Stimulated activated CD4-positive, alpha-beta T cell treated with anti-CD3 and anti-CD28 coated beads, Interleukin-15, amount 100 ng/mL, for 24 hours (primary cell): ENCODE results near the gene SCAP.

Experiments used
- DNase-seq: peaks from one replicate; pipeline ENCODE4 v3.0.0-alpha.2; 2020

Gene SCAP

DNA sequence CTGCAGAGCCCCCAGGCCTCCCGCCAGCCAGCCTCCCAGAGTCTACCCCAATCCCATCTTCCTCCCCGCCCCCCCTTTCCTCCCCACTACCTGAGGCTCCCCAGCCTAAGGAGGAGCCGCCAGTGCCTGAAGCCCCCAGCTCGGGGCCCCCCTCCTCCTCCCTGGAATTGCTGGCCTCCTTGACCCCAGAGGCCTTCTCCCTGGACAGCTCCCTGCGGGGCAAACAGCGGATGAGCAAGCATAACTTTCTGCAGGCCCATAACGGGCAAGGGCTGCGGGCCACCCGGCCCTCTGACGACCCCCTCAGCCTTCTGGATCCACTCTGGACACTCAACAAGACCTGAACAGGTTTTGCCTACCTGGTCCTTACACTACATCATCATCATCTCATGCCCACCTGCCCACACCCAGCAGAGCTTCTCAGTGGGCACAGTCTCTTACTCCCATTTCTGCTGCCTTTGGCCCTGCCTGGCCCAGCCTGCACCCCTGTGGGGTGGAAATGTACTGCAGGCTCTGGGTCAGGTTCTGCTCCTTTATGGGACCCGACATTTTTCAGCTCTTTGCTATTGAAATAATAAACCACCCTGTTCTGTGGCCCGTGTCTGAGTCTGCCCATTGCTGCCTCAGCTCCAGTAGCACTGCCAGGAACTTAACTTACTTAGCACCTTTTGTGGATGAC is 62.8 kb downstream of the SCAP start:
- DNase-seq: no peak

DNA sequence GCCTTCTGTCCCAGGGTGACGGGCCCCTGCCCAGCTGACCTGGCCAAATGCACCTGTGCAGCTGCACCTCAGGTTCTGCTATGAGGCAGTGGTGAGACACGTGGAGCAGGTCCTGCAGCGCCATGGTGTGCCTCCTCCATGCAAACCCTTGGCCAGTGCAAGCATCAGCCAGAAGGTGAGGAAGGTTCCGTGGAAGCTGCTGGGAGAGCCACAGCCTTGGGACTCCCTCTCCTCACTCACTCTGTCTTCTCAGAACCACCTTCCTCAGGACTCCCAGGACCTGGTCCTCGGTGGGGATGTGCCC is 63.3 kb downstream of the SCAP start:
- DNase-seq: no peak

DNA sequence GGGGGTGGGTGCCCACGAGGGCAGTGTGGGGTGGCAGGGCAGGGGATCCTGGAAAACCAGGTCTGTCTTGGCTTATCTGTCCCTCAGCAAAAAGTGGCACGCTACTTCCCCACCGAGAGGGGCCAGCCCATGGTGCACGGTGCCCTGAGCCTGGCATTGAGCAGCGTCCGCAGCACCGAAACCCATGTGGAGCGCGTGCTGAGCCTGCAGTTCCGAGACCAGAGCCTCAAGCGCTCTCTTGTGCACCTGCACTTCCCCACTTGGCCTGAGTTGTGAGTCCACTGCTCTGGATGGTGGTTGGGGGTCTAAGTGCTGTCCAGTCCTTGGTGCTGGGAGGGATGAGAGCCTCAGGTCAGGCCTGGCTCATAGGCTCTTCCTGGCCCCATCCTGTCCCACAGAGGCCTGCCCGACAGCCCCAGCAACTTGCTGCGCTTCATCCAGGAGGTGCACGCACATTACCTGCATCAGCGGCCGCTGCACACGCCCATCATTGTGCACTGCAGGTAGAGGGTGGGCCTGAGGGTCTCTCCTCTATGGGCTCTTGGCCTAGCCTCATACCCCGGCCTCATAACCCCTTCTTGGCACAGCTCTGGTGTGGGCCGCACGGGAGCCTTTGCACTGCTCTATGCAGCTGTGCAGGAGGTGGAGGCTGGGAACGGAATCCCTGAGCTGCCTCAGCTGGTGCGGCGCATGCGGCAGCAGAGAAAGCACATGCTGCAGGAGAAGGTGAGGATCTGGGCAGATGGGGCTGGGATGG is 63.9 kb downstream of the SCAP start:
- no peak for DNase-seq

DNA sequence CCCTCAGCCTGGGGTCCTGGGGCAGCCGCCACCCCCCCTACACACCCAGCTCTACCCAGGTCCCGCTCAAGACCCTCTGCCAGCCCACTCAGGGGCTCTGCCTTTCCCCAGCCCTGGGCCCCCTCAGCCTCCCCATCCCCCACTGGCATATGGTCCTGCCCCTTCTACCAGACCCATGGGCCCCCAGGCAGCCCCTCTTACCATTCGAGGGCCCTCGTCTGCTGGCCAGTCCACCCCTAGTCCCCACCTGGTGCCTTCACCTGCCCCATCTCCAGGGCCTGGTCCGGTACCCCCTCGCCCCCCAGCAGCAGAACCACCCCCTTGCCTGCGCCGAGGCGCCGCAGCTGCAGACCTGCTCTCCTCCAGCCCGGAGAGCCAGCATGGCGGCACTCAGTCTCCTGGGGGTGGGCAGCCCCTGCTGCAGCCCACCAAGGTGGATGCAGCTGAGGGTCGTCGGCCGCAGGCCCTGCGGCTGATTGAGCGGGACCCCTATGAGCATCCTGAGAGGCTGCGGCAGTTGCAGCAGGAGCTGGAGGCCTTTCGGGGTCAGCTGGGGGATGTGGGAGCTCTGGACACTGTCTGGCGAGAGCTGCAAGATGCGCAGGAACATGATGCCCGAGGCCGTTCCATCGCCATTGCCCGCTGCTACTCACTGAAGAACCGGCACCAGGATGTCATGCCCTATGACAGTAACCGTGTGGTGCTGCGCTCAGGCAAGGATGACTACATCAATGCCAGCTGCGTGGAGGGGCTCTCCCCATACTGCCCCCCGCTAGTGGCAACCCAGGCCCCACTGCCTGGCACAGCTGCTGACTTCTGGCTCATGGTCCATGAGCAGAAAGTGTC is 64.7 kb downstream of the SCAP start:
- DNase-seq: no peak

DNA sequence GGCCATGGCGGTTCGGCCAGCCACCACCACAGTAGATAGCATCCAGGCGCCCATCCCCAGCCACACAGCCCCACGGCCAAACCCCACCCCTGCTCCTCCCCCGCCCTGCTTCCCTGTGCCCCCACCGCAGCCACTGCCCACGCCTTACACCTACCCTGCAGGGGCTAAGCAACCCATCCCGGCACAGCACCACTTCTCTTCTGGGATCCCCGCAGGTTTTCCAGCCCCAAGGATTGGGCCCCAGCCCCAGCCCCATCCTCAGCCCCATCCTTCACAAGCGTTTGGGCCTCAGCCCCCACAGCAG is 65.4 kb downstream of the SCAP start:
- no peak for DNase-seq

DNA sequence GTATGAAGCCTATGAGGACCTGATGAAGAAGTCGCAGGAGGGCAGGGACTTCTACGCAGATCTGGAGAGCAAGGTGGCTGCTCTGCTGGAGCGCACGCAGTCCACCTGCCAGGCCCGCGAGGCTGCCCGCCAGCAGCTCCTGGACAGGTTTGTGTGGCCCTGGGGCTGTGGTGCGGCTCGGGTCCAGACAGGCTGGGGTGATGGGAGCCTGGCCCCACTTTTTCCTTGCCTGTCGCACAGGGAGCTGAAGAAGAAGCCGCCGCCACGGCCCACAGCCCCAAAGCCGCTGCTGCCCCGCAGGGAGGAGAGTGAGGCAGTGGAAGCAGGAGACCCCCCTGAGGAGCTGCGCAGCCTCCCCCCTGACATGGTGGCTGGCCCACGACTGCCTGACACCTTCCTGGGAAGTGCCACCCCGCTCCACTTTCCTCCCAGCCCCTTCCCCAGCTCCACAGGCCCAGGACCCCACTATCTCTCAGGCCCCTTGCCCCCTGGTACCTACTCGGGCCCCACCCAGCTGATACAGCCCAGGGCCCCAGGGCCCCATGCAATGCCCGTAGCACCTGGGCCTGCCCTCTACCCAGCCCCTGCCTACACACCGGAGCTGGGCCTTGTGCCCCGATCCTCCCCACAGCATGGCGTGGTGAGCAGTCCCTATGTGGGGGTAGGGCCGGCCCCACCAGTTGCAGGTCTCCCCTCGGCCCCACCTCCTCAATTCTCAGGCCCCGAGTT is 65.9 kb downstream of the SCAP start:
- no peak for DNase-seq

DNA sequence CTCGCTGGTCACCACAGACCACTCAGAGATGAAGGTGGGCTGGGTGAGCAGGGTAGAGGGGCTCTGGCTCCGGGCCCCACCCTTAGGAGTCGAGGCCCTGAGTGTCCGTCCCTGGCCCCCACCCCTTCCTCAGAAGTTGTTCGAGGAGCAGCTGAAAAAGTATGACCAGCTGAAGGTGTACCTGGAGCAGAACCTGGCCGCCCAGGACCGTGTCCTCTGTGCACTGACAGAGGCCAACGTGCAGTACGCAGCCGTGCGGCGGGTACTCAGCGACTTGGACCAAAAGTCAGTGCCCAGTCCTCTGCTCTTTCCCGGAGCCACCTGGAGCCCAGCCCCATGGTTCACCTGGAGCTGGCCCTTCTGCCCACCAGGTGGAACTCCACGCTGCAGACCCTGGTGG is 66.5 kb downstream of the SCAP start:
- no peak for DNase-seq

DNA sequence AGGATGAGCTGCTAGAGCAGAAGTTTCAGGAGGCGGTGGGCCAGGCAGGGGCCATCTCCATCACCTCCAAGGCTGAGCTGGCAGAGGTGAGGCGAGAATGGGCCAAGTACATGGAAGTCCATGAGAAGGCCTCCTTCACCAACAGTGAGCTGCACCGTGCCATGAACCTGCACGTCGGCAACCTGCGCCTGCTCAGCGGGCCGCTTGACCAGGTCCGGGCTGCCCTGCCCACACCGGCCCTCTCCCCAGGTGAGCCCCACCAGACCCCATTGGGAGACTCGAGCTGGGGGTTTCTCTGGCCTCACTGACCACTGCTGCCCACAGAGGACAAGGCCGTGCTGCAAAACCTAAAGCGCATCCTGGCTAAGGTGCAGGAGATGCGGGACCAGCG is 66.9 kb downstream of the SCAP start:
- DNase-seq: no peak

DNA sequence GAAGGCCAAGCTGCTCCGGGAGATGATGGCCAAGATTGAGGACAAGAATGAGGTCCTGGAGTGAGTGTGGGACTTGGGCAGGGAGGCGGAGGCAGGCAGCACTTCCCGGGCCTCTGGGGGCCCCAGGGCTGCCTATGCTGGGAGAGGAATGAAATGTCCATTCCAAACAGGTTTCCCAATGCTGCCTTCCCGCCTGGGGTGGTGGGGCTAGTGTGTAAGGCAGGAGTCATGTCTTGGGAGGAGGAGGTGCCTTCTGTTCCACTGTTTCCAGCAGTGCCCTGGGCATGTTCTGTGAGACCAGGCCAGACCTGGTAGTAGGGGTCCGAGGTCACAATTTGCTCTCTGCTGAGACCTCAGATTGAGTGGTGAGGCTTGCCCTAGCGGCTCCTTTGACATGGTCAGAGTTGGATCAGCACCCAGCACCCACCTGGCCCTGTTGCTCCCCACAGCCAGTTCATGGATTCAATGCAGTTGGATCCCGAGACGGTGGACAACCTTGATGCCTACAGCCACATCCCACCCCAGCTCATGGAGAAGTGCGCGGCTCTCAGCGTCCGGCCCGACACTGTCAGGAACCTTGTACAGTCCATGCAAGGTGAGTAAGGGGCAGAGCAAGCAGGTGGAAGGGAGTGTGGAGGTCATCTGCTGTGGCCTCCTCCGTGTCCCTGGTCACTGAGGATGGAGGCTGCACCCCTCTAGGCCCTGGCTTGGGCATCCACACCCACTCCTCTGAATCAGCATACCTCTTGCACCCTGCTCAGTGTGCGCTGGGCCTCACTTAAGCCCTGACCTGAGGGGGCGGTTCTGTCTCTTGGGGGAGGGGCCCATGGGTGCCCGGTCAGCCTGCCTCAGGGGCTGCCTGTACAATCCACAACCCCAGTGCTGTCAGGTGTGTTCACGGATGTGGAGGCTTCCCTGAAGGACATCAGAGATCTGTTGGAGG is 67.6 kb downstream of the SCAP start:
- DNase-seq: no peak

DNA sequence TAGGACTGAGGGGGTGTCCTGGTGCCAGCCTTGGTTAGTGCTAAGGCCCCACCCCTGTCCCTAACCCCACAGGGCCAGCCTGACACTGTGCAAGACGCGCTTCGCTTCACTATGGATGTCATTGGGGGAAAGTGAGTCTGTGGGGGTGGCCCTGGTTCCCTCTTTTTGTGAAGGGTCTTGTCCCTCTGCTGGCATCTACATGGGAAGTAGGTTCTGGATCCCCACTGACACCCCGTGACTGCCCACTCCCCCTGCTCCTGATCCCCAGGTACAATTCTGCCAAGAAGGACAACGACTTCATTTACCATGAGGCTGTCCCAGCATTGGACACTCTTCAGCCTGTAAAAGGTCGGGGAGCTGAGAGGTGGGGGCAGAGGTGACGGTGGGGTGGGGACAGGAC is 68.5 kb downstream of the SCAP start:
- no peak for DNase-seq

DNA sequence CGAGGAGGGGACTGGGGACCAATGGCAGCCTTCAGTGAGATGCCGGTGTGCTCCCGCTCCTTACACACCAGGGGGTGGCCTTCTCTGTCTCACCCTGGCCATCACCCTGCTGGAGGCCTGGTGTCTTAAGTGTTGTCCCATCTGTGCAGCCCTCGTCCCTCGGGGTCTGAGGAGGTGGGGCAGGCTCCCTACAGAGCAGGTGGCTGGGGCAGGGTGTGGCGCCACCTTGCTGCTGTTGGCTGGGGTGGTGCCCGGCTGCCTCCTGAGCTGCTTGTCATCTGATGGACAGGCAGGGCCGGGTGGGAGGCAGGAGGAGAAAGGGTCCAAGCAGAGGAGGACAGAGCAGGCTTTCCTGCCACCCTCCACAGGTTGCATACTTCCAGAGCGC is 69.0 kb downstream of the SCAP start:
- no peak for DNase-seq

DNA sequence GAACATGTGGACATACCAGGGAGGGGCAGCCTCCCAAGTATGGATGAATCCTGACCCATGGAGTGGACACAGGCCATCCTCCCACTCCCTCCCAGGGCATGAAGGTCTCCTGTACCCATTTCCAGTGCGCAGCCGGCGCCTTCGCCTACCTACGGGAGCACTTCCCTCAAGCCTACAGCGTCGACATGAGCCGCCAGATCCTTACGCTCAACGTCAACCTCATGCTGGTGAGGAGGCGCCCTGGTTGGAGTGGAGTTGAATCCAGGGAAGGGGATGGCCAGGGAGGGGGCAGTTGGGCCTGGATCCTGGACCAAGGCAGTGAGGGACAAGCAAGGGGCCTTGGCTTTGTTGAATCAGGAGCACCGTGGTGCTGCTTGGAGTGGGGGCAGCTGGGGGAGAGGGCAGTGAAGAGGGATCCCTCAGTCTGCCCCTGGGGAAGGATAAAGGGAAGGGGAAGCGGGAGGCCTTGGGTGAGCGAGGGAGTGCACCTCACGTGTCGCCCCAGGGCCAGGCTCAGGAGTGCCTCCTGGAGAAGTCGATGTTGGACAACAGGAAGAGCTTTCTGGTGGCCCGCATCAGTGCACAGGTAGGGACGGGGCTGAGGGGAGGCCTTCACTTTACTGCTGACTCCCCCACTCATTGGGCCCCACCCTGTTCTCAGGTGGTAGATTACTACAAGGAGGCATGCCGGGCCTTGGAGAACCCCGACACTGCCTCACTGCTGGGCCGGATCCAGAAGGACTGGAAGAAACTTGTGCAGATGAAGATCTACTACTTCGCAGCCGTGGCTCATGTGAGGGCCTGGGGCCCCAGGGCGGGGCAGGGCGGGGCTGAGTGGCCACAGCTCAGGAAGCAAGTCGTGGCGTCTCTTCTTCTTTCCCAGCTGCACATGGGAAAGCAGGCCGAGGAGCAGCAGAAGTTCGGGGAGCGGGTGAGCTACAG is 69.7 kb downstream of the SCAP start:
- no peak for DNase-seq

DNA sequence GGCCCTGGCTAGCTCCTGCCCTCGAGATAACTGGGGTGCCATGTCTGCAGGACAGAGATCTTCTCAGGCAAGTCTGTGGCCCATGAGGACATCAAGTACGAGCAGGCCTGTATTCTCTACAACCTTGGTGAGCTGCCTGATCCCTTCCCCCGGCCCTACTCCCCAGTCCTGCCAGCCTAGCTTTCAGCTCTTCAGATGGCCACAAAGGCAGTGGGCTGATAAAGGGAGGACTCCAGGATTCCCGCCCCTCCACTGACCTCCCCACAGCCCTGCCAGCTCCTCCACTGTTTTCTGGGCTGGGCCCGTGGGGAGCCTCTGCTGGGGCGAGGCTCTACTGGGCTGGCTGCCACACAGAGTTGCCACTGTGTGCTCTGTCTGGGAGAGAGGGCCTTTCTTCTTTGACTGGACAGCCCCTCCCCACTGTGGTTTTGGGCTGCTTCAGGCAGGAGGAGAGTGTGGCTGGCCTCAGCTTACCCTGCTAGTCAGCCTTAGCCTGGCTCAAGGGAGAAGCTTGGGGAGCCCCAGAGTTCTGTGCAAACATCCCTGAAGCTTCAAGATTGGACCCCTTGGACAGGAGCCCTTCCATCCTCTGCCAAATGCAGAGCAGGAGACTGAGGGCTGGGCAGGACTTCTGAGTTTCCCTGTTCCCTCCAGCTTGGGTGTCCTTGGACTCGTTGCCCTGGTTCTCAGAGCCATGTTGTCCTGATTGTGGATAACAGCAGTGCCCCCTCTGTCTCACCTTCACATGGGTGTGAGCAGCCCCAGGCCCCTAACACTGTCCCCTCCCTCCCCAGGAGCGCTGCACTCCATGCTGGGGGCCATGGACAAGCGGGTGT is 70.6 kb downstream of the SCAP start:
- no peak for DNase-seq

DNA sequence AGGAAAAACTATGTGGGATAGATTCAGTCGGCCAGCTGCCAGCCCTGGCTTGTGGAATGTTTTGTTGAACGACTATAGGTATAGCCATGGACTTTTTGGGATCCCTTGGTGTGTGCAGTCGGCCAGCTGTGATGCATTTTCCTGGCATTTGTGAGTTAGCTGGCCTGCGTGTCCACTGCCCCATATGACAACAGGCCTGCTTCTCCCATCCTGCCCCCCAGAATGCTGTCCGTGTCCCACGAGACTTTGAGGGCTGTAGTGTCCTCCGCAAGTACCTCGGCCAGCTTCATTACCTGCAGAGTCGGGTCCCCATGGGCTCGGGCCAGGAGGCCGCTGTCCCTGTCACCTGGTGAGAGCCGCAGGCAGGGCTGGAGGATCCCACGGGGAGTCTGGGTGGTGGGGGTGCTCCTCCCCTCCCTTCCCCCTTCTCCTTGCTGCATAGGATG is 71.3 kb downstream of the SCAP start:
- no peak for DNase-seq

DNA sequence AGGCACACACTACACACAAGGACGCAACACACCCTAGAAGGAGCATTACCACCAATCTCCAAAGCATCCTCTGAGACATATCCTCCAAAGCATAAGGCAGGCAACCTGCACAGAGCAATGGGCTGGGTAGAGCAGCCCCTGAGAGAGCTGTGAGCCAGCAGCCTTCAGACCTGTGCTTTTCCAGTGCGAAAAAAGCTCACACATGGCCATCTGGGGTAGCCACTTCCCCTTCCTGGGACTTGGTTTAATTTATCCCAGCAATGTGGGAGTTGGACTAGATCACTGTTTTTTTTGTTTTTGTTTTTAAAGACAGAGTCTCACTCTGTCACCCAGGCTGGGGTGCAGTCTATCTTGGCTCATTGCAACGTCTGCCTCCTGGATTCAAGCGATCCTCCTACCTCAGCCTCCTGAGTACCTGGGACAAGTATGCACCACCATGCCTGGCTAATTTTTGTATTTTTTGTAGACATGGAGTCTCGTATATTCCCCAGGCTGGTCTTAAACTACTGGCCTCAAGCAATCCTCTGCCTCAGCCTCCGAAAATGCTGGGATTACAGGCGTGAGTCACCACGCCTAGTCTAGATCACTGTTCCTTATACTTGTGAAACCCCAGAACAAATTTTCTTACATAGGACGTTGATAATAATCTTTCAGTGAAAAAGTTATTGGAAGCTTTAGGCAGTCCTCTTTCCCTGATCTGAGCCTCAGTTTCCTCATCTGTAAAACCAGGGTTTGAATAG is 76.0 kb downstream of the SCAP start:
- no peak for DNase-seq

DNA sequence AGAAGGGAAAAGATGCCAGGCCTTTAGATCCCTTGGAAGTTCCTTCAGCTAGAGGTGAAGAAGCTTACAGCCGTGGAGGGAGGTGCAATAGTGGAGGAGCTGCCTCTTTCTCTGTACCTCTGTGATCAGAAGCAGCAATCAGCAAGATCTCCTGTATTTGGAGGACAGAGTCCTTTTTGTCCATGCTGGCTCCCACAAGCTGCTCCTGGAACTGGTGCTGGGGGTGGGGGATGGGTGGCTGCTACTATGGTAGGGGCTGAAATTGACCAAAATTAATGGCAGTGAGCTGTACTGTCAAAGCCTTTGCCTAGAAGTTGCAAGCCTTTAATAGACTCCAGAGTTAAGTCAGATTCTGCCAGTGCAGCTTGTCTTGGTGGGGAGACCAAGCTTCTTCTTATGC is 76.7 kb downstream of the SCAP start:
- no peak for DNase-seq

DNA sequence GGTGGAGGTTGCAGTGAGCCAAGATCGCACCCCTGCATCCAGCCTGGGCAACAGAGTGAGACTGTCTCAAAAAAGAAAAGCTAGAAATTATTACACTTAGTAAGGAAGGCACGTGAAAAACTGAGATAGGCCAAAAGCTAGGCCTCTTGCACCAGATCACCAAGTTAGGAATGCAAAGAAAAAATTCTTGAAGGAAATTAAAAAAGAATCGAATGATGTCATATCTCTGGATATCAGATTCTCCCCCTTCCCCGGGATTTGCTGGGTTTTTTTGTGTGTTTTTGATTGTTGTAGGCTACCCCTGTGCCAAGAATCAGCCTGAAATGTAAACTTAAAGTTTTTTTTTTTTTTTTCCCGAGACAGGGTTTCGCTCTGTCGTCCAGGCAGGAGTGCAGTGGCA is 77.5 kb downstream of the SCAP start:
- DNase-seq: no peak

DNA sequence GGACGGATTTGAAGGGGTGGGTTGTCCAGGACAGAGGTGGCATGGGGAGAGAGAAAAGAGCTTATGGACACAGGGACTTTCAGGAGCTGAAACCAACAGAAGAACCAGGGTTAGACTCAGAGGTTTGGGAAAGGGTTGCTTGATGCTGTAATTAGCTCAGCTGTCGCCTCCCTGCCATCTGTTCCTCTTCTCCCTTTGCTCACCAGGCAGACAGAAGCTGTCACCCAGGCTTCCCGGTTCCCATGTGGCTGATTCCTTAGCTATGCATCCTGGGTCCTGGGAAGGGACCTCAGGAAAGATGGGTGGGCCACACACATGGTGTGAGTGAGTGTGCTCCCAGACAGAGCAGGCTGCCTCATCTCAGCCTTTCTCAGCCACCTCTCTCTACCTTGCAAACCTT is 80.9 kb downstream of the SCAP start:
- no peak for DNase-seq

DNA sequence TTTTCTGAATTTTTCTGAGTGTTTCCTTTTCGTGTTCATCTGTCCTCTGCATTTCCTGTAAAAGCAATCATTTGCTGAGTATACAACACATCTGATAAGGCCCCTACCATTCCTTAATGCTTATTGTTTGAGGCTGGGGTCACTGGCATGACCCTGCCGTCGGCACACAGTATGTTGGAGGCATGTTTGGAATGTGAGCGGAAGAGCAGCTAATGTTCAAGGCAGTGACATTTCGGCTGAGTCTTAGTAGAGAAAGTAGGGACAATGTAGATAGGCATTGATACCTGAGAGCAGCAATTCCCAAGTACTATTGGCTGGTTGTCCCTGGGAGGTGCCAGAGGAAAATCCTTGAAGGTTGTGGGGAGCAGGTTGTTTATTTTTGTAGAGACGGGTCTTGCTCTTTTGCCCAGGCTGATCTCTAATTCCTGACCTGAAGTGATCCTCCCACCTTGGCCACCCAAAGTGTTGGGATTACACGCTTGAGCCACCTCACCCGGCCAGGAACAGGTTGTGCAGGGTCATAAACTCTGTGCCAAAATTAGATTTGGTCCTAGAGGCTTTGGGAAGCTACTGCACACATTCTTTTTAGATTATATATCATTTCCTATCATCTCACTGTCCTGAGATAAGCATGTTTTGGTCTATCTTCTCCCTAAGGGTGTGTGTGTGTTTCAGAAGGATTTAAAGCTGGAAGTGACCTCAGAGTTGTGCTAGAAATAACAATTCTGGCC is 81.4 kb downstream of the SCAP start:
- DNase-seq: no peak
